Measurements from ENCODE around the gene ZBTB34.

GRCh38 chr9:126933334-126933980, 73.0 kb downstream of the ZBTB34 start:
- no peak for TF ChIP-seq CTCF (IDR thresholded peaks at IDR 0.05; ENCODE audit: low read length)
- TF ChIP-seq EZH2 (IDR thresholded peaks at IDR 0.05; ENCODE audit: borderline replicate concordance, low read length): no peak
